Vagina (tissue), 2 donors: ENCODE measurements around the gene DNPEP.

Source experiments
- POLR2A ChIP-seq, 2 donors: fragments of 450-650 bp; IDR thresholded peaks; one replicate each; pipeline ENCODE4 v1.6.1; 2017; ENCODE audit warnings: antibody characterized with exemption in 2 of 2, mild to moderate bottlenecking in 2 of 2, moderate library complexity in 2 of 2
- POLR2AphosphoS5 ChIP-seq, 2 donors: sonication (generic); formaldehyde crosslinking; IDR thresholded peaks; one replicate each; pipeline ENCODE4 v1.9.0; 2017; ENCODE audit warnings: antibody characterized with exemption in 2 of 2, mild to moderate bottlenecking in 2 of 2, low read depth in 1 of 2; ENCODE audit not compliant: insufficient read depth in 1 of 2

DNA sequence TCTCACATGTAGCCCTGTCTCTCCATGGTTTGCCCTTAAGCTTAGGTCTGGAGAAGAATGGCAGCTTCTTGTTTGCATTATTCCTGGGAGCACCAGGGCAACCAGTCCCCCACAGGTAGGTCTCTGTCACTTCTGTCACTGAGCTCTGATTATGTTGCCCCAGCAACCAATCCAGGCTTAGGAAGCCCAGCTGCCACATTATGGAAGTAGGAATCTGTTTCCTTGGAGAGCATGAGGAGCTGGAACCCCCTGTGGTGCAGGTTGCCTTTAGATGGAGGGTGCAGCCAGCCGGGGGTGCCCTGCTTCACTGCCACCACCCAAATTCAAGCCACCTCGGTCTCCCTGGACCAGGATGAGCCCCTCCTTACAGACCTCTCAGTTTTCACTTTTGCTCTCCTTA is 60.0 kb downstream of the DNPEP start:
- TF ChIP-seq POLR2A (IDR thresholded peaks at IDR 0.05) (no peak), POLR2AphosphoS5 (IDR thresholded peaks at IDR 0.05; ENCODE audit: insufficient read depth in 1 of 2, low read depth in 1 of 2) (no peak)
